Memory B cell (primary cell): Measurements from ENCODE around the gene CCDC171.
"Not testable (repeated sequence)": the region's sequence is repeated elsewhere in the genome, so short reads cannot be mapped to it uniquely, and the experiment has no call there.

Source experiments
- ATAC-seq: fragments of 150-1000 bp; cut with Tn5 transposase; 2 replicates; pipeline ENCODE4 v1.10.0; 2021; ENCODE audit warnings: low read depth, mild to moderate bottlenecking, moderate library complexity
- DNase-seq, 2 donors: peaks; one replicate each; pipeline ENCODE4 v3.0.0; 2022; ENCODE audit warnings: low spot score in 2 of 2
- H3K27ac Mint-ChIP-seq: one replicate; pipeline ENCODE4 v1.8.0; 2022; ENCODE audit warnings: mild to moderate bottlenecking, moderate library complexity, mixed read lengths
- H3K27me3 Mint-ChIP-seq: one replicate; pipeline ENCODE4 v1.8.0; 2022; ENCODE audit warnings: mixed read lengths
- H3K36me3 Mint-ChIP-seq: one replicate; pipeline ENCODE4 v1.8.0; 2022; ENCODE audit warnings: mild to moderate bottlenecking, mixed read lengths
- H3K4me1 Mint-ChIP-seq: one replicate; pipeline ENCODE4 v1.8.0; 2022; ENCODE audit warnings: mixed read lengths
- H3K4me3 Mint-ChIP-seq: one replicate; pipeline ENCODE4 v1.8.0; 2022; ENCODE audit warnings: mild to moderate bottlenecking, moderate library complexity, mixed read lengths
- H3K9me3 Mint-ChIP-seq: one replicate; pipeline ENCODE4 v1.8.0; 2022; ENCODE audit warnings: mixed read lengths

Gene CCDC171

GRCh38 chr9:15552636-15553527 lies at the start of gene CCDC171:
Gene CCDC171, plus strand, starts transcription at chr9:15553043. Its CDS starts 11,046 bp downstream, at chr9:15564089.
- H3K27me3 Mint-ChIP-seq, result no peaks in the 10 kb centered on the region
- H3K4me1 Mint-ChIP-seq, result peaks cover 4% of the 10 kb centered on the region
- no peaks in the 10 kb centered on the region for H3K9me3 Mint-ChIP-seq
- peak; percentile 74 to 77 for DNase-seq
- H3K36me3 Mint-ChIP-seq, result no peaks in the 10 kb centered on the region
- H3K27ac Mint-ChIP-seq, result peak within 1 kb of the TSS; percentile 75
- ATAC-seq, result peak; percentile 81
- peak within 1 kb of the TSS; percentile 93 for H3K4me3 Mint-ChIP-seq

DNA sequence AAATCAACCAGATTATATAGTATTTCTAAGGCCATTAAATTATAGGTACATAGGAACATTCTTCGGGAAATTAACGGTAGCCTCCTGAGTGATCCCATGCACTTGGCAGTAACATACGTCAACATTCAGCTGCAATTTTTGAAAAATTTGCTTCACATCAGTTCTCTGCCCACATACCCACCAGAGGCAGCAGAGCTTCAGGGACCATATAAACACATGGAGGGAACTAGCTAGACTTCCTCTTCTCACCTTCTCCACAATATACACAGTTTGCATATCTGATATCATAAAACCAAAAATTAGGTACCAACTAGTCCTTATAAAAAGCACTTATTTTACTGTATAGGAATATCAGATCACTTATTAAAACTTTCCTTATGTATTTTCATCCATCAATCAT lies 46.9 kb upstream of the CCDC171 start:
- ATAC-seq (peak; percentile 55), DNase-seq (peak in 1 of 2 donors; percentile 26)
- no peak overlapping the region for H3K4me3 Mint-ChIP-seq
- H3K27me3 Mint-ChIP-seq, result no peaks in the 10 kb centered on the region
- no peaks in the 10 kb centered on the region for H3K9me3 Mint-ChIP-seq
- peaks cover 26% of the 10 kb centered on the region for H3K36me3 Mint-ChIP-seq
- H3K4me1 Mint-ChIP-seq, result peaks cover 43% of the 10 kb centered on the region
- H3K27ac Mint-ChIP-seq, result no peak overlapping the region

GRCh38 chr9:15509931-15510788 lies 42.7 kb upstream of the CCDC171 start:
- peak overlapping the region; percentile 84 for H3K4me3 Mint-ChIP-seq
- H3K36me3 Mint-ChIP-seq, result peaks cover 12% of the 10 kb centered on the region
- DNase-seq (no peak), ATAC-seq (peak; percentile 34)
- H3K27ac Mint-ChIP-seq, result peak overlapping the region; percentile 98
- H3K9me3 Mint-ChIP-seq, result no peaks in the 10 kb centered on the region
- H3K27me3 Mint-ChIP-seq, result no peaks in the 10 kb centered on the region
- peaks cover 48% of the 10 kb centered on the region for H3K4me1 Mint-ChIP-seq

- H3K27me3 Mint-ChIP-seq, result no peaks in the 10 kb centered on the region
- DNase-seq, result peak; percentile 84 to 91
- H3K4me3 Mint-ChIP-seq, result peak within 1 kb of the TSS; percentile 84
- peak; percentile 81 for ATAC-seq
- peaks cover 46% of the 10 kb centered on the region for H3K4me1 Mint-ChIP-seq
- H3K9me3 Mint-ChIP-seq, result no peaks in the 10 kb centered on the region
- peak within 1 kb of the TSS; percentile 98 for H3K27ac Mint-ChIP-seq
- peaks cover 11% of the 10 kb centered on the region for H3K36me3 Mint-ChIP-seq
Observed at GRCh38 chr9:15510789-15511575, 41.9 kb upstream of the CCDC171 start, which contains the start of gene PSIP1. Gene PSIP1, minus strand, starts transcription at chr9:15510970. Its CDS starts 782 bp downstream, at chr9:15510188.

GRCh38 chr9:15512204-15512603 lies 40.6 kb upstream of the CCDC171 start:
- peak overlapping the region; percentile 98 for H3K27ac Mint-ChIP-seq

GRCh38 chr9:15512889-15513288 lies 40.0 kb upstream of the CCDC171 start:
- ATAC-seq (no peak), DNase-seq (no peak)
- Mint-ChIP-seq H3K27me3 (no peaks in the 10 kb centered on the region), H3K4me1 (peaks cover 33% of the 10 kb centered on the region), H3K36me3 (peaks cover 3% of the 10 kb centered on the region), H3K9me3 (no peaks in the 10 kb centered on the region), H3K4me3 (no peak overlapping the region), H3K27ac (peak overlapping the region; percentile 98)

More at GRCh38 chr9:15512204-15512603, 40.6 kb upstream of the CCDC171 start:
- H3K4me1 Mint-ChIP-seq, result peaks cover 35% of the 10 kb centered on the region
- no peaks in the 10 kb centered on the region for H3K27me3 Mint-ChIP-seq
- peak overlapping the region; percentile 39 for H3K4me3 Mint-ChIP-seq
- ATAC-seq (no peak), DNase-seq (no peak)
- peaks cover 3% of the 10 kb centered on the region for H3K36me3 Mint-ChIP-seq
- no peaks in the 10 kb centered on the region for H3K9me3 Mint-ChIP-seq

GRCh38 chr9:15513335-15513734 lies 39.5 kb upstream of the CCDC171 start:
- peaks cover 3% of the 10 kb centered on the region for H3K36me3 Mint-ChIP-seq
- peak overlapping the region; percentile 98 for H3K27ac Mint-ChIP-seq
- H3K9me3 Mint-ChIP-seq, result no peaks in the 10 kb centered on the region
- peaks cover 29% of the 10 kb centered on the region for H3K4me1 Mint-ChIP-seq
- no peak for DNase-seq
- H3K4me3 Mint-ChIP-seq, result no peak overlapping the region
- ATAC-seq, result no peak
- no peaks in the 10 kb centered on the region for H3K27me3 Mint-ChIP-seq

- ATAC-seq (no peak), DNase-seq (no peak)
- Mint-ChIP-seq H3K36me3 (no peaks in the 10 kb centered on the region), H3K27ac (no peak overlapping the region), H3K4me3 (no peak overlapping the region), H3K4me1 (no peaks in the 10 kb centered on the region), H3K9me3 (no peaks in the 10 kb centered on the region), H3K27me3 (peaks cover 3% of the 10 kb centered on the region)
Observed at GRCh38 chr9:15519831-15520230, 33.0 kb upstream of the CCDC171 start.

GRCh38 chr9:15521254-15521653 lies 31.6 kb upstream of the CCDC171 start:
- Mint-ChIP-seq H3K27me3 (peaks cover 3% of the 10 kb centered on the region), H3K4me3 (no peak overlapping the region), H3K36me3 (no peaks in the 10 kb centered on the region), H3K4me1 (no peaks in the 10 kb centered on the region), H3K27ac (no peak overlapping the region), H3K9me3 (no peaks in the 10 kb centered on the region)
- DNase-seq (no peak), ATAC-seq (no peak)

DNA sequence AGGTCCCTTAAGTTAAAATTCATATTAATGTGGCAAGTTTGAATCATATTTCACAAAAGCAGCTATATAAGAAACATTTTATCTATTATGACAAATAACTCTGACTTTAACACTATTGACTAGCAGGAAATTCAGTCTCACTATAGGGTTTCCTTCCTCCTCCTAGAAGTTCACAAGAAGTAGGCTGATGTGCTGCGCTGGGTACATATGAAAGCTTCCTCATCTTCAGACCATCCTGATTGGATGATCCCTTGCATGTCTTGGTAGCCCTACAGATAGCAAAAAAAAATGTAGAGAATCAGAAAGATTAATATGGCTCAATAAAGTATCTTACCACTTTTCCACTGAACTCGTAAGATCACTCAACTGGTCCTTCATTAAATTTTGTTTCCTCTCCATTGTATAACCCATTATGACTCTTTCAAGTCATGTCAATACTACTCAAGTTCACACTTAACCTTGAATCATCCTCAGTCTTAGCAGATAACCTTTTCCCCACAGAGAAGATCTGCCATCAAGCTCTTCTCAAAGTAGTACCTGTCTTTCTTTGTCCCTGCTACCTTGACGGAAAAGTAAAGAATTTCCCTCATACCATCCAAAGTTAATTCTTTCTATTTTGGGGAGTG lies 30.6 kb upstream of the CCDC171 start:
- ATAC-seq (no peak), DNase-seq (no peak)
- Mint-ChIP-seq H3K36me3 (no peaks in the 10 kb centered on the region), H3K4me3 (no peak overlapping the region), H3K4me1 (no peaks in the 10 kb centered on the region), H3K9me3 (no peaks in the 10 kb centered on the region), H3K27me3 (peaks cover 3% of the 10 kb centered on the region), H3K27ac (no peak overlapping the region)

- ATAC-seq, result no peak
- no peaks in the 10 kb centered on the region for H3K36me3 Mint-ChIP-seq
Observed at GRCh38 chr9:15524845-15525455, 27.9 kb upstream of the CCDC171 start.

DNA sequence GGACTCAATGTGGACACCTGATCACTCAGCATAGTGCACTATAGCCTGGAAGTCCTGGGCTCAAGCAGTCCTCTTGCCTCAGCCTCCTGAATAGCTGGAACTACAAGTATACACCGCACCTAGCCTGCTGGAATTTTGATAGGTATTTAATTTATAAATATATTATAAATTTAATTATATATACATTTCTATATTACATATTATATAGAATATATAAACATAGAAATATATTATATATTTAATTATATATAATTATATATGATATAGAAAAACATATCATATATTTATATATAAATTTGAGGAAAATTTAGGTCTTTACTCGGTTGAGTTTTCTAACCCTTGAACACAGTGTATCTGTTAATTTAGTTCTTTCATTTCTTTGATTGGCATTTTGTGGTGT lies 26.9 kb upstream of the CCDC171 start:
- DNase-seq (no peak), ATAC-seq (no peak)
- Mint-ChIP-seq H3K4me1 (no peaks in the 10 kb centered on the region), H3K4me3 (no peak overlapping the region), H3K27me3 (peaks cover 6% of the 10 kb centered on the region), H3K9me3 (no peaks in the 10 kb centered on the region), H3K27ac (no peak overlapping the region), H3K36me3 (no peaks in the 10 kb centered on the region)

More at GRCh38 chr9:15524845-15525455, 27.9 kb upstream of the CCDC171 start:
- Mint-ChIP-seq H3K4me1 (no peaks in the 10 kb centered on the region), H3K9me3 (no peaks in the 10 kb centered on the region), H3K4me3 (no peak overlapping the region), H3K27me3 (peaks cover 6% of the 10 kb centered on the region), H3K27ac (no peak overlapping the region)
- DNase-seq, result no peak

- not testable (repeated sequence) for H3K4me1 Mint-ChIP-seq, ATAC-seq, H3K27me3 Mint-ChIP-seq, DNase-seq, H3K4me3 Mint-ChIP-seq, H3K27ac Mint-ChIP-seq, H3K36me3 Mint-ChIP-seq, H3K9me3 Mint-ChIP-seq
Observed at GRCh38 chr9:15527035-15527434, 25.8 kb upstream of the CCDC171 start.
